Osteoblast (primary cell): ENCODE results near the gene ZC3H12C. TPM values are rescaled to one million over a fixed set of nuclear protein-coding genes. Genes with fewer than 3 reads are reported as not detected.

Source experiments
- DNase-seq: peaks from one replicate; pipeline ENCODE4 v3.0.0; 2011; ENCODE audit warnings: low spot score, mixed read lengths; ENCODE audit not compliant: insufficient read length; ENCODE audit errors: missing footprints
- H2AFZ ChIP-seq: 2 replicates; pipeline ENCODE4 v1.6.0; 2011; ENCODE audit warnings: mild to moderate bottlenecking, low read length
- H3K27ac ChIP-seq: 2 replicates; pipeline ENCODE4 v1.5.1; 2011; ENCODE audit warnings: mild to moderate bottlenecking, low read depth, low read length, moderate library complexity
- H3K27me3 ChIP-seq: 2 replicates; pipeline ENCODE4 v1.6.0; 2012; ENCODE audit warnings: mild to moderate bottlenecking, control low read depth, inconsistent platforms, low read length, moderate library complexity; ENCODE audit not compliant: insufficient read depth
- H3K36me3 ChIP-seq: 2 replicates; pipeline ENCODE4 v1.5.1; 2011; ENCODE audit warnings: mild to moderate bottlenecking, low read length, control low read depth, moderate library complexity; ENCODE audit not compliant: insufficient read depth
- H3K4me1 ChIP-seq: 2 replicates; pipeline ENCODE4 v1.5.1; 2011; ENCODE audit warnings: mild to moderate bottlenecking, low read length, control low read depth, moderate library complexity; ENCODE audit not compliant: insufficient read depth
- H3K4me2 ChIP-seq: 2 replicates; pipeline ENCODE4 v1.6.0; 2011; ENCODE audit warnings: mild to moderate bottlenecking, low read length; ENCODE audit not compliant: insufficient read depth
- H3K4me3 ChIP-seq: fragments of 200-600 bp; sonication (generic); 3 replicates; pipeline ENCODE4 v1.5.1; 2012; ENCODE audit warnings: mild to moderate bottlenecking, low read length, inconsistent platforms; ENCODE audit not compliant: insufficient read depth
- H3K79me2 ChIP-seq: 2 replicates; pipeline ENCODE4 v1.6.0; 2012; ENCODE audit warnings: mild to moderate bottlenecking, low read length, control low read depth, inconsistent platforms; ENCODE audit not compliant: insufficient read depth
- H3K9me3 ChIP-seq: 2 replicates; pipeline ENCODE4 v1.5.1; 2011; ENCODE audit warnings: low read depth, low read length, control low read depth
- H4K20me1 ChIP-seq: 2 replicates; pipeline ENCODE4 v1.6.0; 2012; ENCODE audit warnings: mild to moderate bottlenecking, low read length, control low read depth; ENCODE audit not compliant: insufficient read depth
- CTCF ChIP-seq: IDR thresholded peaks from 2 replicates; pipeline ENCODE4 v1.5.1; 2011; ENCODE audit warnings: mild to moderate bottlenecking, low read depth, low read length, moderate library complexity; ENCODE audit errors: extremely low read depth
- total RNA-seq: library from RNA; depleted of rRNA; stranded (reverse); fragments of >200 nt; gene quantifications from 2 replicates; pipeline ENCODE4 v1.2.3, GENCODE V29; 2012

Gene ZC3H12C
- total RNA-seq, 1 donor: 10.5 TPM

- Histone ChIP-seq H3K4me2 (no peak overlapping the region), H3K27ac (no peak overlapping the region), H4K20me1 (no peaks in the 10 kb centered on the region), H3K27me3 (no peaks in the 10 kb centered on the region), H3K4me3 (no peak overlapping the region), H2AFZ (no peak overlapping the region), H3K4me1 (peaks cover 17% of the 10 kb centered on the region), H3K79me2 (peaks cover 84% of the 10 kb centered on the region), H3K36me3 (no peaks in the 10 kb centered on the region), H3K9me3 (no peaks in the 10 kb centered on the region)
- DNase-seq: no peak
- TF ChIP-seq CTCF: no peak
These were observed 5.5 kb downstream of the ZC3H12C start for GRCh38 chr11:110098645-110099044.

GRCh38 chr11:110100476-110101240 is 7.5 kb downstream of the ZC3H12C start:
- no peaks in the 10 kb centered on the region for H3K9me3 ChIP-seq

GRCh38 chr11:110106713-110107274 is 13.6 kb downstream of the ZC3H12C start:
- H3K4me3 ChIP-seq: no peak overlapping the region
- no peaks in the 10 kb centered on the region for H3K4me1 ChIP-seq
- H3K36me3 ChIP-seq: no peaks in the 10 kb centered on the region
- no peaks in the 10 kb centered on the region for H4K20me1 ChIP-seq
- DNase-seq: no peak
- no peaks in the 10 kb centered on the region for H3K27me3 ChIP-seq
- TF ChIP-seq CTCF: no peak
- H3K79me2 ChIP-seq: peaks cover 71% of the 10 kb centered on the region
- H3K4me2 ChIP-seq: no peak overlapping the region
- no peak overlapping the region for H3K27ac ChIP-seq
- H3K9me3 ChIP-seq: peaks cover 1% of the 10 kb centered on the region
- H2AFZ ChIP-seq: no peak overlapping the region

More at GRCh38 chr11:110100476-110101240, 7.5 kb downstream of the ZC3H12C start:
- no peaks in the 10 kb centered on the region for H3K27me3 ChIP-seq
- no peak for TF ChIP-seq CTCF
- no peaks in the 10 kb centered on the region for H4K20me1 ChIP-seq
- no peak overlapping the region for H2AFZ ChIP-seq
- no peak overlapping the region for H3K27ac ChIP-seq
- peaks cover 79% of the 10 kb centered on the region for H3K79me2 ChIP-seq
- no peak for DNase-seq
- no peak overlapping the region for H3K4me3 ChIP-seq
- no peaks in the 10 kb centered on the region for H3K36me3 ChIP-seq
- H3K4me1 ChIP-seq: peaks cover 2% of the 10 kb centered on the region
- no peak overlapping the region for H3K4me2 ChIP-seq

- Histone ChIP-seq H3K36me3 (no peaks in the 10 kb centered on the region), H4K20me1 (no peaks in the 10 kb centered on the region), H3K79me2 (peaks cover 73% of the 10 kb centered on the region), H3K27ac (no peak overlapping the region), H3K4me1 (no peaks in the 10 kb centered on the region), H3K27me3 (no peaks in the 10 kb centered on the region), H3K4me3 (no peak overlapping the region), H3K4me2 (no peak overlapping the region), H3K9me3 (peaks cover 1% of the 10 kb centered on the region), H2AFZ (no peak overlapping the region)
- TF ChIP-seq CTCF: no peak
- DNase-seq: no peak
These were observed 17.7 kb downstream of the ZC3H12C start for GRCh38 chr11:110110854-110111253.
